Activated T-cell treated with anti-CD3 and anti-CD28 coated beads, Interleukin-2, amount 50 U/mL, for 48 hours (primary cell): ENCODE results near the gene HSD17B4.
"Not testable (repeated sequence)": the region's sequence is repeated elsewhere in the genome, so short reads cannot be mapped to it uniquely, and the experiment has no call there.

ENCODE experiments used
- DNase-seq, 2 experiments: peaks; one replicate each; pipeline ENCODE4 v3.0.0-alpha.2; 2020

The HSD17B4 gene, protein sequence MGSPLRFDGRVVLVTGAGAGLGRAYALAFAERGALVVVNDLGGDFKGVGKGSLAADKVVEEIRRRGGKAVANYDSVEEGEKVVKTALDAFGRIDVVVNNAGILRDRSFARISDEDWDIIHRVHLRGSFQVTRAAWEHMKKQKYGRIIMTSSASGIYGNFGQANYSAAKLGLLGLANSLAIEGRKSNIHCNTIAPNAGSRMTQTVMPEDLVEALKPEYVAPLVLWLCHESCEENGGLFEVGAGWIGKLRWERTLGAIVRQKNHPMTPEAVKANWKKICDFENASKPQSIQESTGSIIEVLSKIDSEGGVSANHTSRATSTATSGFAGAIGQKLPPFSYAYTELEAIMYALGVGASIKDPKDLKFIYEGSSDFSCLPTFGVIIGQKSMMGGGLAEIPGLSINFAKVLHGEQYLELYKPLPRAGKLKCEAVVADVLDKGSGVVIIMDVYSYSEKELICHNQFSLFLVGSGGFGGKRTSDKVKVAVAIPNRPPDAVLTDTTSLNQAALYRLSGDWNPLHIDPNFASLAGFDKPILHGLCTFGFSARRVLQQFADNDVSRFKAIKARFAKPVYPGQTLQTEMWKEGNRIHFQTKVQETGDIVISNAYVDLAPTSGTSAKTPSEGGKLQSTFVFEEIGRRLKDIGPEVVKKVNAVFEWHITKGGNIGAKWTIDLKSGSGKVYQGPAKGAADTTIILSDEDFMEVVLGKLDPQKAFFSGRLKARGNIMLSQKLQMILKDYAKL

DNA sequence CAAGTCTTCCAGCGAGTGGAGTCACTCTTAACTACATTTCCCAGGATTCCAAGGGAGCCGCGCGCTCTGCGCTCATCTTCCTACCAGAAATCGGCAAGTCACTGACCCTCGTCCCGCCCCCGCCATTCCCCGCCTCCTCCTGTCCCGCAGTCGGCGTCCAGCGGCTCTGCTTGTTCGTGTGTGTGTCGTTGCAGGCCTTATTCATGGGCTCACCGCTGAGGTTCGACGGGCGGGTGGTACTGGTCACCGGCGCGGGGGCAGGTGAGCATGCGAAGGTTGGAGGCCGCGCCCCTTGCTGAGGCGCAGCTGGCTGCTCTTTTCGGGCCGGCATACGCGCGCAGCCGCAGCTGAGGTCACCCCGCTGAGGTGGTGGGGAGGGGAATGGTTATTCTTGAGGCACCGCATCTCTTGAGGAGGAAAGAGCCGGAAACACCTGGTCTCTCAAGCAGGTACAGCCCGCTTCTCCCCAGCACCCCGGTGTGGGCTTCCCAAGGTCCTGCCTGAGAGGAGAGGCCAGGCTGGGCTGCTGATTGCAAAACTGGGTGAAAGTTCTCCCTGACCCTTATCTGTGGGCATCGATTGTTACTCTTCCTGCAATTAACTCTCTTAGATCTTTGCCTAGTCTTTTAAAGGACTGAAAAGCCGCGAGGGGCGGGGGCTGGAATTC, at the start of gene HSD17B4:
Gene HSD17B4, plus strand, starts transcription at position 125 of the 667 bp plus-strand sequence. Its CDS starts 79 bp downstream, at position 204.
- DNase-seq = peak; percentile 87

DNA sequence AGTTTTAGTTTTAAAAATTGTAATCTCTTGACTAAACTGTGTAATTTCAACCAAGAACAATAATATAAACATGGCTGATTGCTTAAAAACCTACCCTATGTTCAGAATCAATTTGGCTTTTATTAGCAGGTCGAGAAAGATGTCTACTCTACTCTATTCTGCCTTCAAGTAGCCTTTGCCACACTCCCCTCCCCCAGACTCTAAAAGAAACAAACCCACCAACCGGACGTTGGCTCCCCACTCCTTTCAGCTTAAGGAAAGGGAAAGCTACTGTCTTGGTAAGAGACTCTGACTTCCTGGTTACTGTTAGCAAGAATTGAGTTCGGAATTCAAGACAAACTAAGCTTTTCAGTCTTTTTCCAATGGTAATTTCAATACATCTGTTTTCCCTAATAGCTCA, 49.7 kb upstream of the HSD17B4 start:
- DNase-seq = no peak

DNA sequence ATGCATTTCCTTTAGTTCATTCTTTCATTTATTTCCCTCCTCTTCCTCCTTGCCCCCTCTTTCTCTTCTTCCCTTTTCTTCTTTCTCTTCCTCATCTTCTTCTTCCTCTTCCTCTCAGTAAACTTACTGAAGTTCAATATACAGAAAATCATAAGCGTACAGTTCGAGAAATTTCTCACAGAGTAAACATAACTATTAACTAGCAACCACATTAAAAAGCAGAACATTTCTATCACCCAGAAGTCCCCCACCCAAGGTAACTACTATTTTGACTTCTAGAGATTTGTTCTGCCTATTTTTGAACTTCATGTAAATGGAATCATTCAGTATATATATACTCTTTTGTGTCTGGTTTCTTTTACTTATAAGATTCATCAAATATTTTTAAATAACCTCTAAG, 48.3 kb upstream of the HSD17B4 start:
- DNase-seq = no peak

DNA sequence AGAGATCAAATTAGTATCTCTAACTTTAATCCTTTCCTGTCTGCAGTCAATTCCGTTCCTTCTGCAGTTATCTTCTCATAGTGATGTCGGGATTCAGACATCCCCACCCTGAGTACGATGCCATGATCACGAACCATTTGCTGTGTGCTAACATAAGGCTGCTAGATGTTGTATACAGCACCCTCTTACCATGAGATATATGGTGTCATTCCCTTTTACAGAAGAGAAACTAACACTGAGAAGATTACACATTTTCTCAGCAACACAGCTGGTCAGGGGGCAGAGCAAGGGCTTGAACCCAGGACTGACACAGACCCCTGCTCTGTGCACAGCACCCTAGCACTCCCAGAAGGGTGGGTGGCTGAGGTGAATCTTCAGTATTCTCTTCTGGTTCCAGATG, 46.9 kb upstream of the HSD17B4 start:
- DNase-seq = no peak

GRCh38 chr5:119406551-119407110, 45.7 kb upstream of the HSD17B4 start:
- DNase-seq = no peak

- DNase-seq = no peak
These were observed 43.0 kb upstream of the HSD17B4 start for GRCh38 chr5:119409235-119409815.

GRCh38 chr5:119410448-119411159, 41.7 kb upstream of the HSD17B4 start:
- no peak for DNase-seq

DNA sequence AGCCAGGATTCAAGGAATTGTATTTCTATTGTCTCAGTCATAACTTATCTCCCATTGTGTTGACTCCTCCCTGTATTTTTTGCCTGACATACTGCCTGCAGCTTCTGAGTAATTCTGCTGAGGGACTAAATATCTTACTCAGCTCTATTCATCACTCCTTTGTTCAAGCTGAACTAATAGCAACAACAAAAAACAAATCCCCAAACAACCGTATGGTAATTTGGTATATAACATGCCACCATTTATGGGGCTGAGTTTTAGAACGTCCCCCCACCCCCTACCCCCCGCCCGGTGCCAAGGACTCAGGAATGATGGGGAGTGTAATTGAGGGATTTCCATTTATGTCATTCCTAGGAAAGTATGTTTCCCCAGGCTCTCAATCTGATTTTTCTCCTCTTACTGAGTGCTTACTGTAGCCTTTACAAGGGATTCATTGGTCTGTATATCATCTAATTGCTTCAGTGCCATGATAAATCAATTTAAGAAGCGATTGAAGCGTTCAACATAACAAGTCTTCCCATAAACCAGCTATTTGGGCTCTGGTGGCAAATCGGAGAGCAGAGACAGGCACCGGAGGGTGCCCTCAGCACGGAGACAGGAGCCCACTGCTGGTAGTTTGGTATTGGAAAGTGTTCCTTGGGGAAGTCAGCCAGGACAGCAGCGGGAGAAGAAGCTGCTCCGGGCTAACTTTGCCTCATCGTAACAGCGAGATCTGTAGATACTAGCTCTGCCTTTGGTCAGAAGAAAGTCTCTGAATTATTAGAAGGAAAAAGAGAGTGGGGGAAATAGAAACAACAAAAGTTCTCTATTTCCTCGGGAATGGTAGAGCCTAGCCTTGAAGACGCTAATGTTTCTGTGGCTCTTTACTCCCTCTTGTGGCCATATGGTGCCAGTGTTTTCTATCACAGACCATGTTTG, 40.7 kb upstream of the HSD17B4 start:
- DNase-seq = peak; percentile 55 to 57

- no peak for DNase-seq
These were observed 39.7 kb upstream of the HSD17B4 start for GRCh38 chr5:119412279-119413227.

GRCh38 chr5:119414124-119414734, 38.1 kb upstream of the HSD17B4 start:
- DNase-seq = not testable (repeated sequence)

- DNase-seq = no peak
These were observed 34.2 kb upstream of the HSD17B4 start for GRCh38 chr5:119417891-119418605.

- DNase-seq = no peak
These were observed 33.6 kb upstream of the HSD17B4 start for GRCh38 chr5:119418606-119419100.

- DNase-seq = no peak
These were observed 32.1 kb upstream of the HSD17B4 start for GRCh38 chr5:119420169-119420568.

- no peak for DNase-seq
These were observed 26.2 kb upstream of the HSD17B4 start for GRCh38 chr5:119426057-119426456.

DNA sequence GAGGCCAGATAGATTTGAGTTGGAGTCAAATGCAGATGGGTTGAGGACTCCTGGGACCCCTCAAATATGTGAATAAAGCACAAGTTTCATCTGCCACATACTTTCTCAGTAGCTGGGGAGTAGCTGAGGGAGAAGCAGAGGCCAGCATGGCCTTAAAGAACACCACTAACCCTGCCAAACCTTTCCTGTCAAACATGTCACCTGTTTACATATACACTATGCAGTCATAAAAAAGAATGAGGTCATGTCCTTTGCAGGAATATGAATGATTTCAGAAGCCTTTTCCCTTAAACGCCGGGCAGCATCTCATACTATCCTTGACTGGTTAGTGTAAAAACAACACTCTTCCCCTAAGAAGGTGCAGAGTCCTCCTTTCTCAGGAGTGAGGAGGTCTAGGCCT, 25.2 kb upstream of the HSD17B4 start:
- no peak for DNase-seq

- not testable (repeated sequence) for DNase-seq
These were observed 24.7 kb upstream of the HSD17B4 start for GRCh38 chr5:119427596-119427995.

- DNase-seq = not testable (repeated sequence)
These were observed 24.1 kb upstream of the HSD17B4 start for GRCh38 chr5:119428166-119428565.

- not testable (repeated sequence) for DNase-seq
These were observed 23.7 kb upstream of the HSD17B4 start for GRCh38 chr5:119428574-119428973.
